Neural cell (in vitro differentiated cells): ENCODE measurements around the gene PLEKHA1. TPM values are rescaled to one million over a fixed set of nuclear protein-coding genes. Genes with fewer than 3 reads are reported as not detected.

Experiments used
- H2AFZ ChIP-seq: fragments of 200-600, 300-800 bp; sonication (generic), shearing (Covaris generic); 2 replicates; pipeline ENCODE4 v1.6.0; 2014; ENCODE audit warnings: low read depth, mild to moderate bottlenecking, antibody characterized with exemption, low read length, moderate library complexity
- H3F3A ChIP-seq: fragments of 200-600 bp; shearing (Covaris generic); 2 replicates; pipeline ENCODE4 v1.6.1; 2016; ENCODE audit warnings: mild to moderate bottlenecking, moderate library complexity, mixed read lengths, antibody characterized with exemption, low read length; ENCODE audit not compliant: insufficient read depth, poor library complexity, severe bottlenecking
- H3K27ac ChIP-seq: fragments of 200-600, 300-800 bp; sonication (generic), shearing (Covaris generic); 2 replicates; pipeline ENCODE4 v1.5.1; 2014; ENCODE audit warnings: mild to moderate bottlenecking, low read length, moderate library complexity
- H3K27me3 ChIP-seq: fragments of 300-800, 200-600 bp; sonication (generic), shearing (Covaris generic); 2 replicates; pipeline ENCODE4 v1.6.0; 2014; ENCODE audit warnings: mild to moderate bottlenecking, low read depth, low read length, moderate library complexity; ENCODE audit not compliant: insufficient read depth
- H3K36me3 ChIP-seq: fragments of 300-800, 200-600 bp; sonication (generic), shearing (Covaris generic); 2 replicates; pipeline ENCODE4 v1.5.1; 2014; ENCODE audit warnings: mild to moderate bottlenecking, antibody characterized with exemption, low read length, moderate library complexity; ENCODE audit not compliant: insufficient read depth
- H3K4me2 ChIP-seq: fragments of 300-800, 200-600 bp; sonication (generic), shearing (Covaris generic); 2 replicates; pipeline ENCODE4 v1.6.0; 2014; ENCODE audit warnings: mild to moderate bottlenecking, low read length
- H3K4me3 ChIP-seq: fragments of 300-800, 200-600 bp; sonication (generic), shearing (Covaris generic); 2 replicates; pipeline ENCODE4 v1.5.1; 2014; ENCODE audit warnings: mild to moderate bottlenecking, low read length, moderate library complexity
- H3K79me2 ChIP-seq: fragments of 200-600 bp; shearing (Covaris generic); replicated peaks from 2 replicates; pipeline ENCODE4 v1.6.0; 2014; ENCODE audit warnings: mild to moderate bottlenecking, low read length, moderate library complexity; ENCODE audit not compliant: insufficient read depth
- H3K9ac ChIP-seq: fragments of 300-800, 200-600 bp; sonication (generic), shearing (Covaris generic); 2 replicates; pipeline ENCODE4 v1.6.1; 2016; ENCODE audit warnings: mild to moderate bottlenecking, low read length, mixed read lengths
- H3K9me2 ChIP-seq: fragments of 200-600 bp; shearing (Covaris generic); 2 replicates; pipeline ENCODE4 v1.6.1; 2016; ENCODE audit warnings: mild to moderate bottlenecking, low read length, mixed read lengths; ENCODE audit not compliant: insufficient read depth
- H3K9me3 ChIP-seq: fragments of 200-600, 300-800 bp; sonication (generic), shearing (Covaris generic); 2 replicates; pipeline ENCODE4 v1.6.1; 2016; ENCODE audit warnings: mild to moderate bottlenecking, mixed run types, low read length, moderate library complexity, mixed read lengths
- H4K20me1 ChIP-seq: fragments of 200-600 bp; shearing (Covaris generic); 2 replicates; pipeline ENCODE4 v1.6.1; 2016; ENCODE audit warnings: mild to moderate bottlenecking, mixed run types; ENCODE audit not compliant: insufficient read depth
- EP300 ChIP-seq: fragments of 450-650 bp; conservative IDR thresholded peaks from 2 replicates; pipeline ENCODE4 v1.6.1; 2014; ENCODE audit warnings: antibody characterized with exemption, mild to moderate bottlenecking, moderate library complexity; ENCODE audit not compliant: poor library complexity, severe bottlenecking
- EZH2 ChIP-seq: fragments of 200-600, 300-800 bp; shearing (Covaris generic), sonication (generic); IDR thresholded peaks from 2 replicates; pipeline ENCODE4 v1.6.1; 2014; ENCODE audit warnings: antibody characterized with exemption, low read length, borderline replicate concordance, mild to moderate bottlenecking; ENCODE audit not compliant: insufficient read depth, poor library complexity, severe bottlenecking
- MXI1 ChIP-seq: fragments of 450-650 bp; conservative IDR thresholded peaks from 2 replicates; pipeline ENCODE4 v1.6.1; 2014; ENCODE audit warnings: antibody characterized with exemption, mild to moderate bottlenecking; ENCODE audit not compliant: poor library complexity, severe bottlenecking
- POLR2AphosphoS5 ChIP-seq: IDR thresholded peaks from 2 replicates; pipeline ENCODE4 v1.6.1; 2012
- RAD21 ChIP-seq: fragments of 450-650 bp; conservative IDR thresholded peaks from 2 replicates; pipeline ENCODE4 v1.6.1; 2014; ENCODE audit warnings: antibody characterized with exemption, mild to moderate bottlenecking, moderate library complexity
- SMC3 ChIP-seq: fragments of 450-650 bp; conservative IDR thresholded peaks from 2 replicates; pipeline ENCODE4 v1.6.1; 2014; ENCODE audit warnings: antibody characterized with exemption, mild to moderate bottlenecking, moderate library complexity; ENCODE audit not compliant: poor library complexity
- TAF1 ChIP-seq: IDR thresholded peaks from 2 replicates; pipeline ENCODE4 v1.6.1; 2012; ENCODE audit warnings: low read depth
- polyA minus RNA-seq: library from RNA; depleted of rRNA, polyadenylated mRNA; stranded (reverse); fragments of >200 nt; gene quantifications from 2 replicates; pipeline ENCODE4 v1.2.3, GENCODE V29; 2014
- polyA plus RNA-seq: library from polyadenylated mRNA; depleted of rRNA; stranded (reverse); fragments of >200 nt; gene quantifications from 2 replicates; pipeline ENCODE4 v1.2.3, GENCODE V29; 2014
- TF ChIP-seq, protein P1 (sequence below): IDR thresholded peaks from 2 replicates; pipeline ENCODE4 v1.6.1; 2012; ENCODE audit warnings: borderline replicate concordance
- TF ChIP-seq, protein P2 (sequence below): fragments of 450-650 bp; IDR thresholded peaks from 2 replicates; pipeline ENCODE4 v1.5.1; 2014; ENCODE audit warnings: antibody characterized with exemption, mild to moderate bottlenecking, moderate library complexity; ENCODE audit not compliant: poor library complexity, severe bottlenecking

The PLEKHA1 gene
- 87.7 and 91.9 TPM in 2 replicates for polyA plus RNA-seq
- 55.5 and 64.2 TPM in 2 replicates for polyA minus RNA-seq

DNA sequence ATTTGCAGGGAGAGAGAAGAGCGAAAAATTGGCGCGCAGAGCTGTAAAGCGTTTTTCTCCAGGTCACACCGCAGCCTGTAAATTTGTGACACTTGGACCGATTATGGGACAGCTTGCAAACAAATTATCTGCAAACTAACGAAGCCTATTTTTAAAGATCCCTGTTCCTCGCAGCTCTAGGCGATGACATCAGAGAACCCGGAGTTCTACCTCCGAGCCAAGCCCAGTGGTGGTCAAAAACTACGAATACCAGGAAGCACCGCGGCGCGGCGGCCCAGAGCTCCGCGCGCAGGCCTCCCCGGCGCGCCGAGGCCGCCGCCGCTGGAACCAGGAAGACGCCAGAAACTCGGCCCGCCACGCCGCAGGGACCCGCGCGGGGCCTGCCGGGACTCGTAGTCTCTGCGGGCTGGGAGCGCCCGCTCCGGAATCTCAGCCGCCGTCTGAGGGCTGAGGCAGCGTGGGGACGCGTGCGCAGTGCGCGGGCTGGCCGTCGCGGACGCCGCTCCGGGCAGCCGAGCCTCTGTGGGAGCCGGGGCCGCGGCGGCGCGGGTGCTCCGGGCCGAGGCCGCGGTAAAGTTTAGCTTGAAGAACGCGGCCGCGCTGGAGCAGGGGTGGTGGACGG lies at the start of gene PLEKHA1:
Gene PLEKHA1 (plus strand): TSS at position 472 of the 622 bp plus-strand sequence. CDS start 18,493 bp downstream, outside the sequence.
- TF ChIP-seq, protein P1, sequence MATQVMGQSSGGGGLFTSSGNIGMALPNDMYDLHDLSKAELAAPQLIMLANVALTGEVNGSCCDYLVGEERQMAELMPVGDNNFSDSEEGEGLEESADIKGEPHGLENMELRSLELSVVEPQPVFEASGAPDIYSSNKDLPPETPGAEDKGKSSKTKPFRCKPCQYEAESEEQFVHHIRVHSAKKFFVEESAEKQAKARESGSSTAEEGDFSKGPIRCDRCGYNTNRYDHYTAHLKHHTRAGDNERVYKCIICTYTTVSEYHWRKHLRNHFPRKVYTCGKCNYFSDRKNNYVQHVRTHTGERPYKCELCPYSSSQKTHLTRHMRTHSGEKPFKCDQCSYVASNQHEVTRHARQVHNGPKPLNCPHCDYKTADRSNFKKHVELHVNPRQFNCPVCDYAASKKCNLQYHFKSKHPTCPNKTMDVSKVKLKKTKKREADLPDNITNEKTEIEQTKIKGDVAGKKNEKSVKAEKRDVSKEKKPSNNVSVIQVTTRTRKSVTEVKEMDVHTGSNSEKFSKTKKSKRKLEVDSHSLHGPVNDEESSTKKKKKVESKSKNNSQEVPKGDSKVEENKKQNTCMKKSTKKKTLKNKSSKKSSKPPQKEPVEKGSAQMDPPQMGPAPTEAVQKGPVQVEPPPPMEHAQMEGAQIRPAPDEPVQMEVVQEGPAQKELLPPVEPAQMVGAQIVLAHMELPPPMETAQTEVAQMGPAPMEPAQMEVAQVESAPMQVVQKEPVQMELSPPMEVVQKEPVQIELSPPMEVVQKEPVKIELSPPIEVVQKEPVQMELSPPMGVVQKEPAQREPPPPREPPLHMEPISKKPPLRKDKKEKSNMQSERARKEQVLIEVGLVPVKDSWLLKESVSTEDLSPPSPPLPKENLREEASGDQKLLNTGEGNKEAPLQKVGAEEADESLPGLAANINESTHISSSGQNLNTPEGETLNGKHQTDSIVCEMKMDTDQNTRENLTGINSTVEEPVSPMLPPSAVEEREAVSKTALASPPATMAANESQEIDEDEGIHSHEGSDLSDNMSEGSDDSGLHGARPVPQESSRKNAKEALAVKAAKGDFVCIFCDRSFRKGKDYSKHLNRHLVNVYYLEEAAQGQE, result no peak
- TF ChIP-seq, protein P2, sequence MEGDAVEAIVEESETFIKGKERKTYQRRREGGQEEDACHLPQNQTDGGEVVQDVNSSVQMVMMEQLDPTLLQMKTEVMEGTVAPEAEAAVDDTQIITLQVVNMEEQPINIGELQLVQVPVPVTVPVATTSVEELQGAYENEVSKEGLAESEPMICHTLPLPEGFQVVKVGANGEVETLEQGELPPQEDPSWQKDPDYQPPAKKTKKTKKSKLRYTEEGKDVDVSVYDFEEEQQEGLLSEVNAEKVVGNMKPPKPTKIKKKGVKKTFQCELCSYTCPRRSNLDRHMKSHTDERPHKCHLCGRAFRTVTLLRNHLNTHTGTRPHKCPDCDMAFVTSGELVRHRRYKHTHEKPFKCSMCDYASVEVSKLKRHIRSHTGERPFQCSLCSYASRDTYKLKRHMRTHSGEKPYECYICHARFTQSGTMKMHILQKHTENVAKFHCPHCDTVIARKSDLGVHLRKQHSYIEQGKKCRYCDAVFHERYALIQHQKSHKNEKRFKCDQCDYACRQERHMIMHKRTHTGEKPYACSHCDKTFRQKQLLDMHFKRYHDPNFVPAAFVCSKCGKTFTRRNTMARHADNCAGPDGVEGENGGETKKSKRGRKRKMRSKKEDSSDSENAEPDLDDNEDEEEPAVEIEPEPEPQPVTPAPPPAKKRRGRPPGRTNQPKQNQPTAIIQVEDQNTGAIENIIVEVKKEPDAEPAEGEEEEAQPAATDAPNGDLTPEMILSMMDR, result no peak
- TF ChIP-seq SMC3 (peak; percentile 26), TAF1 (no peak), POLR2AphosphoS5 (peak; percentile 67), EP300 (peak; percentile 45), MXI1 (peak; percentile 79)
- H3K9me3 ChIP-seq, result no peaks in the 10 kb centered on the region
- H3K9ac ChIP-seq, result peak within 1 kb of the TSS; percentile 70
- H2AFZ ChIP-seq, result peak within 1 kb of the TSS; percentile 75
- peak within 1 kb of the TSS; percentile 52 for H3K27ac ChIP-seq
- H3K79me2 ChIP-seq, result peaks cover 13% of the 10 kb centered on the region
- H3K4me3 ChIP-seq, result peak within 1 kb of the TSS; percentile 85
- H3K27me3 ChIP-seq, result no peaks in the 10 kb centered on the region
- no peaks in the 10 kb centered on the region for H4K20me1 ChIP-seq
- no peaks in the 10 kb centered on the region for H3K36me3 ChIP-seq
- H3K4me2 ChIP-seq, result peak within 1 kb of the TSS; percentile 92
- no peaks in the 10 kb centered on the region for H3K9me2 ChIP-seq
- no peaks in the 10 kb centered on the region for H3F3A ChIP-seq

DNA sequence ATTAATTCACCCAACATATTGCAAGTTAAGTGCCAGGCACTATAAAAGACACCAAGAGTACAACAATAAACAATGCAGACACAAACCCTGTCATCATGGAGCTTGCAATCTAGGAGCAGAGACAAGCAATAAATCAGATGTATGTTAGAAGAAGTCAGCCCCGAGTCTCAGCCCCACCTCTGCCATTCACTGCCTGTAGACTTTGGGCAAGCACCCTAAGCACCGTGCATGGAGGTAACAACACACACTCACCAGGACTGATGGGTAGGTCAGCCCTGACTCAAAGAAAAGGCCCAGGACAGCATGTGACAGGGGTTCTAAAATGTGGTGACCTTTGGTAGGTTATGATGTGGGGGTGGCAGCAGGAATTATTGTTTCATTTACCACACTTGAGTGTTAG lies 49.3 kb upstream of the PLEKHA1 start:
- H3K27ac ChIP-seq, result no peak overlapping the region
- no peaks in the 10 kb centered on the region for H4K20me1 ChIP-seq
- TF ChIP-seq MXI1 (no peak), EZH2 (no peak), RAD21 (no peak), POLR2AphosphoS5 (no peak), TAF1 (no peak), EP300 (no peak), SMC3 (no peak)
- TF ChIP-seq, protein P2, result no peak
- TF ChIP-seq, protein P1, result no peak
- H3K36me3 ChIP-seq, result no peaks in the 10 kb centered on the region
- H3K27me3 ChIP-seq, result no peaks in the 10 kb centered on the region
- no peaks in the 10 kb centered on the region for H3F3A ChIP-seq
- H3K9me3 ChIP-seq, result no peaks in the 10 kb centered on the region
- no peak overlapping the region for H2AFZ ChIP-seq
- H3K9ac ChIP-seq, result no peak overlapping the region
- no peak overlapping the region for H3K4me3 ChIP-seq
- H3K4me2 ChIP-seq, result no peak overlapping the region
- no peaks in the 10 kb centered on the region for H3K9me2 ChIP-seq
- H3K79me2 ChIP-seq, result no peaks in the 10 kb centered on the region
